HCT116 (cell line): ENCODE results near the gene PTMS. TPM values are rescaled to one million over a fixed set of nuclear protein-coding genes. Genes with fewer than 3 reads are reported as not detected.
"Not testable (repeated sequence)": the region's sequence is repeated elsewhere in the genome, so short reads cannot be mapped to it uniquely, and the experiment has no call there.

Experiments
- ATAC-seq: fragments of 200-7000 bp; cut with Tn5 transposase; 2 replicates; pipeline ENCODE4 v1.9.1; 2020; ENCODE audit warnings: mild to moderate bottlenecking, moderate library complexity
- BruUV-seq: library from RNA; stranded (reverse); fragments of 400-500 nt; replicated peaks from 2 replicates; lab custom pipeline; 2021; lab: Mats Ljungman, UMichigan
- CTCF ChIA-PET: fragments of 300-600 bp; sonication (Branson Sonifier 250); formaldehyde crosslinking; loops from one replicate; lab custom pipeline; 2021; ENCODE audit warnings: antibody characterized with exemption; lab: Charles Lee
- POLR2A ChIA-PET: fragments of 300-600, 350-600 bp; sonication (Branson Sonifier 250); formaldehyde crosslinking; loops from one replicate; lab custom pipeline; 2021; ENCODE audit warnings: antibody characterized with exemption; lab: Charles Lee
- RAD21 ChIA-PET, 2 experiments: fragments of 300-600 bp; sonication (Branson Sonifier 250); formaldehyde crosslinking; loops; one replicate each; lab custom pipeline; 2023; ENCODE audit warnings: low total read pairs in 2 of 2; ENCODE audit not compliant: uncharacterized antibody in 2 of 2, unreplicated experiment in 2 of 2, low non-redundant PET in 1 of 2; lab: Charles Lee
- DNase-seq: peaks from one replicate; pipeline ENCODE4 v3.0.0-alpha.2; 2010; ENCODE audit warnings: low read depth, low spot score
- H2AFZ ChIP-seq: fragments of 200-600 bp; shearing (Covaris generic), sonication (generic); 2 replicates; pipeline ENCODE4 v1.6.1; 2017; ENCODE audit warnings: low read depth, mixed run types, mixed read lengths, antibody characterized with exemption, low read length; ENCODE audit not compliant: poor library complexity, severe bottlenecking
- H3K27ac ChIP-seq: 2 replicates; pipeline ENCODE4 v1.5.1; 2012; ENCODE audit warnings: low read depth, low read length
- H3K27me3 ChIP-seq: fragments of 200-600 bp; sonication (generic); 2 replicates; pipeline ENCODE4 v1.6.1; 2016; ENCODE audit warnings: mixed run types, low read length, mixed read lengths; ENCODE audit not compliant: insufficient read depth
- H3K36me3 ChIP-seq, 2 experiments: fragments of 200-500 bp in 1 of 2; fragments of 200-600 bp in 1 of 2; sonication (Bioruptor generic) in 1 of 2; sonication (generic) in 1 of 2; 2 replicates each; pipeline versions ENCODE4 v1.5.1 to v1.6.1; 2014 to 2016; ENCODE audit warnings: low read length in 2 of 2, inconsistent platforms in 1 of 2, mixed read lengths in 1 of 2, mixed run types in 1 of 2; ENCODE audit not compliant: insufficient read depth in 2 of 2, control insufficient read depth in 1 of 2
- H3K4me1 ChIP-seq, 2 experiments: fragments of 200-600 bp in 1 of 2; sonication (generic) in 1 of 2; 2 replicates each; pipeline versions ENCODE4 v1.5.1 to v1.6.1; 2012 to 2017; ENCODE audit warnings: low read length in 2 of 2, inconsistent platforms in 1 of 2, mild to moderate bottlenecking in 1 of 2, mixed read lengths in 1 of 2, mixed run types in 1 of 2, moderate library complexity in 1 of 2; ENCODE audit not compliant: insufficient read depth in 2 of 2, control insufficient read depth in 1 of 2
- H3K4me2 ChIP-seq: fragments of 200-600 bp; sonication (generic); 2 replicates; pipeline ENCODE4 v1.6.1; 2017; ENCODE audit warnings: mixed run types, low read length, mixed read lengths
- H3K4me3 ChIP-seq, 2 experiments: fragments of 200-600 bp in 1 of 2; sonication (generic) in 1 of 2; replicated peaks in 1 of 2; 2 replicates each; pipeline ENCODE4 v1.5.1; 2011 to 2016; ENCODE audit warnings: low read length in 2 of 2, control low read depth in 1 of 2, low read depth in 1 of 2, mild to moderate bottlenecking in 1 of 2, mixed read lengths in 1 of 2, mixed run types in 1 of 2
- H3K79me2 ChIP-seq: fragments of 200-600 bp; sonication (generic); 2 replicates; pipeline ENCODE4 v1.6.1; 2017; ENCODE audit warnings: mild to moderate bottlenecking, mixed run types, low read length, moderate library complexity, mixed read lengths; ENCODE audit not compliant: insufficient read depth
- H3K9ac ChIP-seq: fragments of 200-600 bp; sonication (generic); 2 replicates; pipeline ENCODE4 v1.6.1; 2016; ENCODE audit warnings: low read length, mixed read lengths
- H3K9me2 ChIP-seq: fragments of 200-600 bp; sonication (generic), shearing (Covaris generic); 2 replicates; pipeline ENCODE4 v1.6.1; 2017; ENCODE audit warnings: mixed run types, mild to moderate bottlenecking, moderate library complexity; ENCODE audit not compliant: insufficient read depth
- H3K9me3 ChIP-seq, 2 experiments: fragments of 200-500 bp in 1 of 2; fragments of 200-600 bp in 1 of 2; sonication (Bioruptor generic) in 1 of 2; sonication (generic) in 1 of 2; 2 replicates each; pipeline ENCODE4 v1.6.1; 2014 to 2017; ENCODE audit warnings: low read length in 2 of 2, mixed read lengths in 2 of 2, inconsistent platforms in 1 of 2, low read depth in 1 of 2, mild to moderate bottlenecking in 1 of 2, mixed run types in 1 of 2, moderate library complexity in 1 of 2; ENCODE audit not compliant: control insufficient read depth in 1 of 2, insufficient read depth in 1 of 2
- H4K20me1 ChIP-seq: fragments of 200-600 bp; sonication (generic), shearing (Covaris generic); 2 replicates; pipeline ENCODE4 v1.6.1; 2017; ENCODE audit warnings: mixed run types, mild to moderate bottlenecking, moderate library complexity; ENCODE audit not compliant: insufficient read depth
- ATF3 ChIP-seq: IDR thresholded peaks from 2 replicates; pipeline ENCODE4 v1.6.1; 2012
- CEBPB ChIP-seq: IDR thresholded peaks from 2 replicates; pipeline ENCODE4 v1.6.1; 2012; ENCODE audit warnings: low read depth
- CTCF ChIP-seq, 3 experiments: fragments of 200-600 bp in 1 of 3; sonication (generic) in 1 of 3; IDR thresholded peaks in 2 of 3; conservative IDR thresholded peaks in 1 of 3; 2 replicates each; pipeline ENCODE4 v1.5.1; 2012 to 2017; ENCODE audit warnings: low read depth in 2 of 3, low read length in 2 of 3, antibody characterized with exemption in 1 of 3, borderline replicate concordance in 1 of 3, control low read depth in 1 of 3, mild to moderate bottlenecking in 1 of 3, mixed read lengths in 1 of 3, mixed run types in 1 of 3, moderate library complexity in 1 of 3; ENCODE audit not compliant: insufficient read depth in 1 of 3
- EGR1 ChIP-seq: IDR thresholded peaks from 2 replicates; pipeline ENCODE4 v1.6.1; 2012; ENCODE audit warnings: low read depth
- EZH2 ChIP-seq: fragments of 200-600 bp; sonication (generic); IDR thresholded peaks from 2 replicates; pipeline ENCODE4 v1.6.1; 2017; ENCODE audit warnings: antibody characterized with exemption, mixed run types
- FOSL1 ChIP-seq: IDR thresholded peaks from 2 replicates; pipeline ENCODE4 v1.6.1; 2012; ENCODE audit warnings: low read depth
- MAX ChIP-seq: IDR thresholded peaks from 2 replicates; pipeline ENCODE4 v1.6.1; 2012
- POLR2AphosphoS5 ChIP-seq: IDR thresholded peaks from 2 replicates; pipeline ENCODE4 v1.6.1; 2011; ENCODE audit warnings: mild to moderate bottlenecking, low read depth, low read length, moderate library complexity
- REST ChIP-seq: IDR thresholded peaks from 2 replicates; pipeline ENCODE4 v1.6.1; 2012; ENCODE audit warnings: low read depth
- SIN3A ChIP-seq: IDR thresholded peaks from 2 replicates; pipeline ENCODE4 v1.6.1; 2012; ENCODE audit warnings: low read depth
- ZNF274 ChIP-seq: fragments of 200-500 bp; sonication (Bioruptor generic); IDR thresholded peaks from 2 replicates; pipeline ENCODE4 v1.6.1; 2014; ENCODE audit warnings: mild to moderate bottlenecking, low read depth, low read length, inconsistent platforms
- intact Hi-C: fragments of 100-400 bp; cut with micrococcal nuclease; formaldehyde crosslinking; loops from 2 replicates; pipeline ENCODE4 v1.10.0; 2022
- total RNA-seq: library from RNA; stranded (reverse); gene quantifications from one replicate; pipeline ENCODE4 v1.2.1, GENCODE V29; 2021; ENCODE audit not compliant: unreplicated experiment

Gene PTMS
- total RNA-seq, 1 experiment from 2014 or later: 494 TPM

- no peak overlapping the region for H3K9ac ChIP-seq
- H4K20me1 ChIP-seq: no peaks in the 10 kb centered on the region
- ChIA-PET RAD21 (no interaction called here), CTCF (interaction anchor here (1.2 kb wide), 1 partner anchor 42 kb away, joined by 3 read pairs; no protein-coding TSS in a partner anchor), POLR2A (interaction anchor here (1.7 kb wide), 1 partner anchor 13 kb away, joined by 4 read pairs; the partner anchor contains the start of gene COPS7A)
- H3K4me2 ChIP-seq: no peak overlapping the region
- H3K9me2 ChIP-seq: no peaks in the 10 kb centered on the region
- ATAC-seq: no peak
- no peak overlapping the region for H2AFZ ChIP-seq
- H3K9me3 ChIP-seq: no peaks in the 10 kb centered on the region
- H3K4me1 ChIP-seq: peaks cover 4 to 10% of the 10 kb centered on the region in 2 experiments
- DNase-seq: no peak
- TF ChIP-seq FOSL1 (no peak), MAX (no peak), SIN3A (no peak), CTCF (IDR thresholded peaks at IDR 0.05 in 2 of 3, conservative IDR thresholded peaks at IDR 0.05 in 1 of 3; ENCODE audit: borderline replicate concordance in 1 of 3, insufficient read depth in 1 of 3, low read depth in 2 of 3, low read length in 2 of 3) (no peak), POLR2AphosphoS5 (no peak), EZH2 (no peak), EGR1 (no peak), ZNF274 (no peak), ATF3 (no peak), REST (no peak), CEBPB (no peak)
- intact Hi-C loops: no loop called here
- no peaks in the 10 kb centered on the region for H3K27me3 ChIP-seq
- H3K4me3 ChIP-seq: no peak overlapping the region
- no TSS peak for BruUV-seq
- H3K27ac ChIP-seq: no peak overlapping the region
- no peaks in the 10 kb centered on the region for H3K79me2 ChIP-seq
- 0 out of 4 replicates have a peak, but pooled peaks cover 0 to 2% of the 10 kb centered on the region in 2 experiments for H3K36me3 ChIP-seq
Observed at GRCh38 chr12:6736754-6737153, 29.4 kb upstream of the PTMS start.

GRCh38 chr12:6742080-6742479 lies 24.1 kb upstream of the PTMS start:
- CTCF ChIA-PET, BruUV-seq, POLR2A ChIA-PET: not testable (repeated sequence)

More at GRCh38 chr12:6742080-6742479, 24.1 kb upstream of the PTMS start:
- ATAC-seq, RAD21 ChIA-PET, intact Hi-C loops, H3K4me2 ChIP-seq, H3K9ac ChIP-seq, H3K79me2 ChIP-seq, DNase-seq, H3K9me3 ChIP-seq, H3K9me2 ChIP-seq, H3K27me3 ChIP-seq, H3K27ac ChIP-seq, H2AFZ ChIP-seq, H4K20me1 ChIP-seq, H3K4me3 ChIP-seq, H3K36me3 ChIP-seq: not testable (repeated sequence)
- H3K4me1 ChIP-seq: peaks cover 0 to 12% of the 10 kb centered on the region in 2 experiments; a peak in 2 of 4 replicates
